H1 (cell line): ENCODE results near the gene C3orf62. TPM values are rescaled to one million over a fixed set of nuclear protein-coding genes. Genes with fewer than 3 reads are reported as not detected.

ENCODE experiments used
- JUND ChIP-seq: IDR thresholded peaks from 2 replicates; pipeline ENCODE4 v1.6.1; 2011; ENCODE audit warnings: mild to moderate bottlenecking, improper control_type of control experiment, low read length
- POLR2AphosphoS5 ChIP-seq: IDR thresholded peaks from 2 replicates; pipeline ENCODE4 v1.6.1; 2011; ENCODE audit warnings: low read depth, low read length
- polyA plus RNA-seq, 7 experiments: library from polyadenylated mRNA; depleted of rRNA in 3 of 7; stranded (reverse) in 5 of 7; unstranded in 2 of 7; fragments of >200 nt in 5 of 7; fragments of 200-250 nt in 2 of 7; gene quantifications; 1 replicate in 5 of 7; 2 replicates in 1 of 7; 4 replicates in 1 of 7; pipeline versions ENCODE4 v1.2.1 to v1.2.3, GENCODE V29; 2011 to 2013; ENCODE audit warnings: missing spikeins in 2 of 7, mixed read lengths in 2 of 7
- total RNA-seq: library from RNA; stranded (reverse); fragmentation: NEBNext Ultra II Directional; extraction: Animal tissue kit (Norgen Biotek cat#: 25700); gene quantifications from 2 replicates; pipeline ENCODE4 v1.2.1, GENCODE V29; 2021

C3orf62 gene
- total and polyA plus RNA-seq, 2 of the 8 experiments (the other 6 are each of a cell fraction or from before 2014, with no cell fraction given), result 1.1 to 3.0 TPM

GRCh38 chr3:49253512-49253911, 23.5 kb downstream of the C3orf62 start (continued):
- no peak for TF ChIP-seq JUND
- no peak for TF ChIP-seq POLR2AphosphoS5
